NCI-H446 treated with DMSO at 0.1 percent for 48 hours (cell line): ENCODE results near the gene DNAH1.

Source experiments
- DNase-seq: peaks from one replicate; lab custom pipeline; 2025; lab: John Stamatoyannopoulos, UW

The DNAH1 gene

DNA sequence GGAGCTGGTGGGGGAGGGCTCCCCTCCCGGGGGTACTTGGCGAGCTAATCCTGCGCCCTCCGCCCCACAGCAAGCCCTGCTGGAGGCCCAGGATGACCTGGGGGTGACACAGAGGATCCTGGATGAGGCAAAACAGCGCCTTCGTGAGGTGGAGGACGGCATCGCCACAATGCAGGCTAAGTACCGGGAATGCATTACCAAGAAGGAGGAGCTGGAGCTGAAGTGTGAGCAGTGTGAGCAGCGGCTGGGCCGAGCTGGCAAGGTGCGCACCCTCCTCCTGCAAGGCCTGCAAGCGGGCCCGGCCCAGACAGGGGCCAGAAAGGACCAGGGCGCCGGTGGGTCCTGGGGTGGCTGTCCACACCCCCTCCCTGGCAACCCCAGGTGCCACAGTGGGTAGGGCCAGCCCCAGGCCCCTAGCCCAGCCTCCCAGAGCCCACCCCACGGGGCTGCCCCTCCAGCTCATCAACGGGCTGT lies 72.3 kb downstream of the DNAH1 start:
- DNase-seq: no peak

DNA sequence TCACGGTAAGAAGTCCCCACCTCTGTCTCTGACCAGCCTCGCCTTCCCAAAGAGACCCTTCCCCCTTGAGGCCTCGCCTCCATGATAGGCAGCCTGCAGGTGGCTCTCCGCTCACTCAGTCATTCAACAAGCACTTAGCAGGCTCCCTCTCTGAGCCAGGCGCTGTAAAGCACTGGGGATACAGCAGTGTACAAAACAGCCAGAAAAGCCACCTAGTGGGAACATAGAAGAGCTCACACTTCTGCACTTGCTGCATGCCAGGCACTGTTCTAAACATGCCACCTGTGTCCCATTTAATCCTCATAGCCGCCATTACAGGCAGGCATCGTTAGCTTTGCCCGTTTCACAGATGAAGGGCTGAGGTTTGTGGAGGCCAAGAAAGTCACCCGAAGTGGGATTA lies 72.8 kb downstream of the DNAH1 start:
- no peak for DNase-seq

DNA sequence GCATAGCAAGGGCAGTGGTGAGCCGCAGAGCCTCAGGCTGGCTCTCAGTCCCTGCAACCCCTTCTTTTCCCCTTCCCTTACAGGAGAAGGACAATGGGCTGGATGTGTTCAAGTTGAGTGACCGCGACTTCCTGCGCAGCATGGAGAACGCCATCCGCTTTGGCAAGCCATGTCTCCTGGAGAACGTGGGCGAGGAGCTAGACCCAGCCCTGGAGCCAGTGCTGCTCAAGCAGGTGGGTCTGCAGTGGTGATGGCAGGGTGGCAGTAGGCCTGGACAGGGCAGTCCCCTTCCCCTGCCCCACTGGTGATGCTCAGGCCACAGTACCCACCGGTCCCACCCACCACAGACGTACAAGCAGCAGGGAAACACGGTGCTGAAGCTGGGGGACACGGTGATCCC lies 75.0 kb downstream of the DNAH1 start:
- no peak for DNase-seq

DNA sequence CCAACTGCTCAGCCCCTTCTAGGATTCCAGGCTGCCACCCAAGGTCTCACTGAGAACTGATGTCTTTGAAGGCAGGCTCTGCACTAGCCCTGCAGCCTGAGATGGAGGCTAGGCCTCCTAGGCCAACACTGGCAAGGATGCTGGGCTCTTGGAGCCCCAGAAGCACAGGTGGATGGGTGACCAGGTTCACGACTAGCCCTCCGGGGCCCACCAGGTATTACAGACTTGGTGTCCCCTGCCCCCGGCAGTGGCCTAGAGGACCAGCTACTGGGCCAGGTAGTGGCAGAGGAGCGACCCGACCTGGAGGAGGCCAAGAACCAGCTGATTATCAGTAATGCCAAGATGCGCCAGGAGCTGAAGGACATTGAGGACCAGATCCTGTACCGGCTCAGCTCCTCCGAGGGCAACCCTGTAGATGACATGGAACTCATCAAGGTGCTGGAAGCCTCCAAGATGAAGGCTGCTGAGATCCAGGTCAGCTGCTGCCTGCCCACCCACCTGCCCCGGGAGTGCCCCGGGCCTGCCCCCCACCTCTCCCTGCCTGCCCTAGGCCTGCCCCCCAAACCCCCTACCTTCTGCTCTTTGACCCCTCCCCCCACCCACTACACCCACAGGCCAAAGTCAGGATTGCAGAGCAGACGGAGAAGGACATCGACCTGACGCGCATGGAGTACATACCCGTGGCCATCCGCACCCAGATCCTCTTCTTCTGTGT lies 76.3 kb downstream of the DNAH1 start:
- no peak for DNase-seq

DNA sequence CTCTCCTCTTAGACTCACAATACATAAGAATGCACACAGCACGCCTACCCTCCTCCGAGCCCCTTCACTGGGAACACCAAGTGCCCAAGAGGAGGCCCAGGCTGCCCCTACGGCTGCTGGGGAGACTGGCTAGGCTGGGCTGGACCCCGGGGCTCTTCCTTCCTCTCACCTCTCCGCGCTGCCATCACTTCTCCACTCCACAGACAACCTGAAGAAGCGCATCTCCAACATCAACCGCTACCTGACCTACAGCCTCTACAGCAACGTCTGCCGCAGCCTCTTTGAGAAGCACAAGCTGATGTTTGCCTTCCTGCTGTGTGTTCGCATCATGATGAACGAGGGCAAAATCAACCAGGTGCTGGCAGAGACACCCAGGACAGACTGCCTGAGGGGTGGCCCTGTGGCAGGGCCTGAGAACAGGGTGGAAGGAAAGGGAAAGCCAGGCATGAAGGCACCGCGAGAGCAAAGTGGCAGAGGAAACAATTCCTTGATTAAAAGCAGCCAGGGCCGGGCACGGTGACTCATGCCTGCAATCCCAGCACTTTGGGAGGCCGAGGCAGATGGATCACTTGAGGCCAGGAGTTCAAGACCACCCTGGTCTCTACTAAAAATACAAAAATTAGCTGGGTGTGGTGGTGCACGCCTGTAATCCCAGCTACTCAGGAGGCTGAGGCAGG lies 77.2 kb downstream of the DNAH1 start:
- DNase-seq: no peak

DNA sequence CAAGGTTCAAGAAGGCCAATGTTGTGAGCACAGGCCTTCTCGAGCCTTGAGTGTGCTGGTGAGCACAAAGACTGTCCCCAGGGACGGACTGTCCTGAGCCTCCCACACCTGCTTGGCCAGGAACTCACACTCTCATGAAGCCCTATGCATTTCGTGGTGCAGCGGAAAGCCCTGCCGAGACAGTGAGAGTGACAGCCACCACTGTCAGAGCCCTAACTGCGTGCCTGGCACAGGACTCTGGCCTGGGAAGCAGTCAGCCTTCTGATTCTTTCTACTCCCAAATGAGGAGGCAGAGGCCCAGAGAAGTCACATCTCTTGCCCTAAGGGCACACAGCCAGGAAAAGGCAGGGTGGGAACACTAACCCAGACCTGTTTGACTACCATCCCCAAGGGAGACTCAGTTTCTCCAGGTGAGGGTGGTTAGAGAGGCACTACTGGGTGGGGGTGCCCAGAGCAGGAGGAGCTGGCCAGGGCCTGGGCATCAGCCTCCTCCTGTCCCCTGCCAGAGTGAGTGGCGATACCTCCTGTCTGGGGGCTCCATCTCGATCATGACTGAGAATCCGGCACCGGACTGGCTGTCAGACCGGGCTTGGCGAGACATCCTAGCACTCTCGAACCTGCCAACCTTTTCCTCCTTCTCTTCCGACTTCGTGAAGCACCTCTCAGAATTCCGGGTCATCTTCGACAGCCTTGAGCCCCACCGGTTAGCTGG lies 78.0 kb downstream of the DNAH1 start:
- DNase-seq: no peak

DNA sequence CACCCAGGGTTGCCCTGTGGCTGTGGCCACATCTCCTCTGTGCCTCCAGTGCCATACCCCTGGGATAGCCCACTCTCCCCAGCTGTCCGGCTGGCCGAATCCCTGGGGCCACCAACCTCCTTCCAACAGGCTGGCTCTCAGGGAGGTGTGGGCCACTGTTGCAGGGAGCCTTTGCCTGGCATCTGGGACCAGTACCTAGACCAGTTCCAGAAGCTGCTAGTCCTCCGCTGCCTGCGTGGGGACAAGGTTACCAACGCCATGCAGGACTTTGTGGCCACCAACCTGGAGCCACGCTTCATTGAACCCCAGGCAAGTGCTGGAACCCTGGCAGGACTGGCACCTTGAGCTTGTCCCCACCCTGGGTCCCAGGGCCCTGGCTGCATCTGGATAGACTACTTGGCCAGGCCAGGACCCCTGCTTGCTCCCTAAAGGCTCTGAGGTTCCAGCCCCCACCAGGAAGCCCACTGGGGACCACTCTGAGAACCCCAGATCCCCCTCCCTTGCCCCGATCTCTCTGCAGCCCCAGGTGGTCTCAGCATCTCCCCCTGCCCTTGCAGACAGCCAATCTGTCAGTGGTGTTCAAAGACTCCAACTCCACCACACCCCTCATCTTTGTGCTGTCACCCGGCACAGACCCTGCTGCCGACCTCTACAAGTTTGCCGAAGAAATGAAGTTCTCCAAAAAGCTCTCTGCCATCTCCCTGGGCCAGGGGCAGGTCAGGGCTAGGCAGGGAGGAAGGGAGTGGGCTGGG lies 78.8 kb downstream of the DNAH1 start:
- DNase-seq: no peak

DNA sequence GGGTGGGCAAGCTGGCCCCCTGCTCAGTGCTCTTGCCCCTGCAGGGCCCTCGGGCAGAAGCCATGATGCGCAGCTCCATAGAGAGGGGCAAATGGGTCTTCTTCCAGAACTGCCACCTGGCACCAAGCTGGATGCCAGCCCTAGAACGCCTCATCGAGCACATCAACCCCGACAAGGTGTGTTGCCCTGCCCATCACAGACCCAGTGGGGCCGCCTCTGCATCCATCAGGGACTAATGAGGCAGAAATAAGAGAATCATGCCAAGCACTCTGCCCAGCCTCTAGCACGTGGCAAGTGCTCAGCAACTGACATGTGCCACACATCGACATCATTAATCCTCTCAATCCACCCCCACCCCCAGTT lies 79.4 kb downstream of the DNAH1 start:
- no peak for DNase-seq

DNA sequence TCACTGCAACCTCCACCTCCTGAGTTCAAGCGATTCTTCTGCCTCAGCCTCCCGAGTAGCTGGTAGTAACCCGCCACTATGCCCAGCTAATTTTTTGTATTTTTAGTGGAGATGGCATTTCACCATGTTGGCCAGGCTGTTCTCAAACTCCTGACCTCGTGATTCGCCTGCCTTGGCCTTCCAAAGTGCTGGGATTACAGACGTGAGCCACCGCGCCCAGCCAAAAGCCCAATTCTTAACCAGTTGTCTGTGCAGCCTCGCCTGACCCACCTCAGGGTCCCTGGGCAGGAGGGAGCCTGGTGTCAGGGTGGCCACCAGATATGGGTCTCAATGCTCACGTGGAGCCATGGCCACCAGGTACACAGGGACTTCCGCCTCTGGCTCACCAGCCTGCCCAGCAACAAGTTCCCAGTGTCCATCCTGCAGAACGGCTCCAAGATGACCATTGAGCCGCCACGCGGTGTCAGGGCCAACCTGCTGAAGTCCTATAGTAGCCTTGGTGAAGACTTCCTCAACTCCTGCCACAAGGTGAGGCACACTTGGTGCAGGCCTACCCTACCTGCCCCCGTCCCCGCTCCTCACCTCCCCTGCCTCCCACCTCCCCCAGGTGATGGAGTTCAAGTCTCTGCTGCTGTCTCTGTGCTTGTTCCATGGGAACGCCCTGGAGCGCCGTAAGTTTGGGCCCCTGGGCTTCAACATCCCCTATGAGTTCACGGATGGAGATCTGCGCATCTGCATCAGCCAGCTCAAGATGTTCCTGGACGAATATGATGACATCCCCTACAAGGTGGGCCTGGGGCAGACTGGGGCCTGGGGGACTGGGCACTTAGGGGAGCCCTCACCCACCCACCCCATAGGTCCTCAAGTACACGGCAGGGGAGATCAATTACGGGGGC lies 80.1 kb downstream of the DNAH1 start:
- DNase-seq: no peak

DNA sequence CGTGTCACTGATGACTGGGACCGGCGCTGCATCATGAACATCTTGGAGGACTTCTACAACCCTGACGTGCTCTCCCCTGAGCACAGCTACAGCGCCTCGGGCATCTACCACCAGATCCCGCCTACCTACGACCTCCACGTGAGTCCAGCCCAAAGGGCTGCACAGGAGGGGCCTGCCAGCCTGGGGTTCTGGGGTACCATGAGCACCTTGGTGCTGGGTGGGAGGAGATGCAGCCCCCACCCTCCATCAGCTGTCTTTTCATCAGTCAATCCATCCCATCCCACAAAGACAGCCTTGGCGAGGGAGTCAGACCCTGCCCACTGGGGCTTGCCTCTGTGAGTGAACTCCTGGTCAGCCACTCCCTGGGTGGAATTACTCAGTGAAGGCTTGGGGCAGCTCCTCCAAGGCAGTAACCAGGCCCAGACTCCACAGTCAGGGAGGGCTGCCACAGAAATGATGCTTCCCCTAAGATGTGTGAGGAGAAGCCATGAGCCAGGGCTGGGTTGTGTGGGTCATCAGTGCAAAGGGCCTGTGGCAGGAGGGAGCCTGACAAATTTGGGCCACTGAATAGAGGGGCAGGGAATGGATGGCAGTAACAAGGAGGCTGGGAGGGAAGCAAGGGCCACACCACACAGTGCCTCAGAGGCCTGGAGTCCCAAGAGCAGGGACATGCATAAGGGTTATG lies 80.9 kb downstream of the DNAH1 start:
- no peak for DNase-seq

DNA sequence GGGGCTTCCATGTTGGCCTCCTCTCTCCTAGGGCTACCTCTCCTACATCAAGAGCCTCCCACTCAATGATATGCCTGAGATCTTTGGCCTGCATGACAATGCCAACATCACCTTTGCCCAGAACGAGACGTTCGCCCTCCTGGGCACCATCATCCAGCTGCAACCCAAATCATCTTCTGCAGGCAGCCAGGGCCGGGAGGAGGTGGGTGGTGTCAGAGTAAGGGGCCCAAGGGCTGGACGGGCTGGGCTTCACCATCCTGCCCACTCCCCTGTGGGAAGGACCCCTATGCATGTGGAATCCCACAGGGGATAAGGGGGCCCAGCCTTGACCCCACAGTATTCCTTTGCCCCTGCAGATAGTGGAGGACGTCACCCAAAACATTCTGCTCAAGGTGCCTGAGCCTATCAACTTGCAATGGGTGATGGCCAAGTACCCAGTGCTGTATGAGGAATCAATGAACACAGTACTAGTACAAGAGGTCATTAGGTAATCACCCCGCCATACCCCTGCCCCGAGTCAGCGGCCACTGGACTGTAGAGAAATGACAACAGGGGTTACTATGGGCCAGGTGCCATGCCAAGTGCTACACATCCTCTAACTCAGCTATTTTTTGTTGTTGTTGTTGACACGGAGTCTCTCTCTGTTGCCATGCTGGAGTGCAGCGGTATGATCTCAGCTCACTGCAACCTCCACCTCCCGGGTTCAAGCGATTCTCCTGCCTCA lies 81.7 kb downstream of the DNAH1 start:
- DNase-seq: no peak

DNA sequence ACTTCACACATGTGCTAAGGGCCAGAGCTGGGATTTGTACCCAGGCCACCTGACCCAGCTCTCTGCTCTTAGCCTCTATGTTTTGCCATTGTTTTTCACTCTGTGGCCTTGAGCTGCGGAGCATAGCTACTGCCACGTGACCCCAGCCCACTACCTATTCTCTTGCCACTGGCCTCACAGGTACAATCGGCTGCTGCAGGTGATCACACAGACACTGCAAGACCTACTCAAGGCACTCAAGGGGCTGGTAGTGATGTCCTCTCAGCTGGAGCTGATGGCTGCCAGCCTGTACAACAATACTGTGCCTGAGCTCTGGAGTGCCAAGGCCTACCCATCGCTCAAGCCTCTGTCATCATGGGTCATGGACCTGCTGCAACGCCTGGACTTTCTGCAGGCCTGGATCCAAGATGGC lies 82.6 kb downstream of the DNAH1 start:
- DNase-seq: no peak

DNA sequence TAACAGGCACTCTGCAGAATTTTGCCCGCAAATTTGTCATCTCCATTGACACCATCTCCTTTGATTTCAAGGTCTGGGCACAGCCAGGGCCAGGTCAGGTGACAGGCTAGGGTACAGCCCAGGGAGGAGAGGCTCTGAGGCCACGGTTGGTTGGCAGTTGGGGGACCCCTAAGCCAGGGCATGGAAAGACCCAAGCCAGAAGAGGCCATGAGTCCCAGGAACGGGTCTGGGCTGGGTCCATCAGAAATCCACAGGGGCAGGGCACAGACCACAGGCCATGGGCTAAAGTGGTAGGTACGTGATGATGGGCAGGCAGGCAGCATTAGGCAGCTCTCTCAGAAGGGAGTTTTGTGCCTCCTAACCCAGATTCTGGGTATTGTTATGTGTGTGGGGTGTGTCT lies 83.0 kb downstream of the DNAH1 start:
- DNase-seq: no peak

DNA sequence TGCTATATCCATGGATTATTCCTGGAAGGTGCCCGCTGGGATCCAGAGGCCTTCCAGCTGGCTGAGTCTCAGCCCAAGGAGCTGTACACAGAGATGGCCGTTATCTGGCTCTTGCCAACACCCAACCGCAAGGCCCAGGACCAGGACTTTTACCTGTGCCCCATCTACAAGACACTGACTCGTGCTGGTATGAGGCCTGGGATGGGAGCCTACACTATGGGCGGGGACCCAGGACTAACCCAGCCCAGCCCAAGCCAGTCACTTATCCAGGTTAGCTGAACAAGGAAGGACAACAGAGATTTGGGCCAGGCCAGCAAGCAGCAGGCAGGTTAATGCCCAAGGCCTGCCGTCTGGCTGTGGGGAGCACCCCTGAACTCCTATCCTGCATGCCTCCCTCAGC lies 83.5 kb downstream of the DNAH1 start:
- DNase-seq: no peak

DNA sequence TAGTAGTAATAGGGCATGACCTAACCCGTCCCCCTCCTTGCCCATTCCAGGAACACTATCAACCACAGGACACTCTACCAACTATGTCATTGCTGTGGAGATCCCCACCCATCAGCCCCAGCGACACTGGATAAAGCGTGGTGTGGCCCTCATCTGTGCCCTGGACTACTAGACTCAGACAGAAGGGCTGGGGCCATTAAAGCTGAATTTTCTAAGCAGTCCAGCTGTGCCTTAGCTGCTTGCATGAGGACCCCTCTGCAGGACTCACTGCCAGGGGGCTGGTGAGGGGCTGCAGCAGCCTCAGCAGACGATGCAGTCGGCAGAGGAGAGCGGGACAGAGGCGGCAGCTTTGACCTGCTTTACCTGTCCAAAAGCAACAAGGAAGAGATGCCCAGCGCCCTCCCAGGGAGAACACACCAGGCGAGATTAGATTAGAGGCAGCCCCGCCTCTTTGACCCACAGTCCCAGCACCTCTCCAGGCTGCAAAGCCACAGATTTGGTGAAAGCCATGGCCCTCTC lies 84.2 kb downstream of the DNAH1 start:
- no peak for DNase-seq

DNA sequence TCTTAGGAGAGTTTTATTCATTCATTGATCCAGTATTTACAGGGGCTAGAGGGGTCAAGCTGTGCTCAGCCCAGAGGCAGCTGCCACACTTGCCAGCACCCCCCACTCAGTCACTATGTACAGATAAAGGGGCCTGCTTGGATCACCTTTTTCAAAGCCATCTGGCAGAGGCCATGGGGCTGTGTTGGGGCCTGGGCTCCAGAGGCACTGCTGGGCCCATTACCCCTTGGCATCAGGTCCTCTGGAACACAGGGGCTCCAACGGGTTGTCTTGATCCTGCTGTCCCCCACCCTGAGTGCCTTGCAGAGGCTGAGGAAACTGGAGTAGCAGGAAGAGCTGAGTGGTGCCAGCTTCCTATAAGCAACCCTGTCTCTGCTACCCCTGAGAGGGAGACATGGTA lies 84.9 kb downstream of the DNAH1 start:
- DNase-seq: no peak

DNA sequence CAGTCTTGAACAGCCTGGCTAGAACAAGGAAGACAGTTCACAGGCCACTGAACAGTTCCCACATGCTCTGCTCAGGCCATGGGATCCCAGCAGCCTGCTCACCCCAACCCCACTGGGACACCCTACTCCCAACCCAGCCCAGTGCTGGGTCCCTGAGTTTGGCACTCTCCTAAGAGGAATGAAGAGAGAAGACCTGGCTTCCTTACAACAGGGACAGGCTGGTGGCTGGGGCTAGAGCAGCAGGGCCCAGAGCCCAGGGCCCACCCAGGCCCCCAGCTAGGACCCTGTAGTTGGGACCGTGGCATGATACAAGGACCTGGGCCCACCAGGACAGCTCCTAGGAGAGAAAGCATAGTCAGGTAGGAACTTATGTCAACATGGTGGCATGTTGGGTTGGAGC lies 85.4 kb downstream of the DNAH1 start:
- DNase-seq: no peak

DNA sequence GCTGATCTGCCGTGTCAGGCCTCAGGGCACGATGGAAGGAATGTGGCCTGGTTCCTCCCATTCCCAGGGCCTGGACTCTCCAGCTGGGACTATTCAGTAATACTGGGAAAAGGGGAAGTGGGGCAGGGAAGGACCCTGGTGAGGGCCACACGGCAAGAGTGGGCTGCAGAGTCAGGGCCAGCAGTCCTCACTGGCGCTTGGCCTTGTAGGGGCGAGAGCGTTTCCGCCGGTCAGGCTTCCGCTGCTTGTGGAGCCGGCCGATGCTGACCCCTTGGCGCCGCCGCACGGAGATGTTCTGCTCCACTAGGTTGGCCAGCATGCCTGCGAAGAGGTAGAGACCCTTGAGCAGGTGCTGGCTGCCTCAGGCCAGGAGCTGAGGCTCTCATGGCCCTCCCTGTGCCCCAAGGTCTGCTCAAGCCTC lies 86.0 kb downstream of the DNAH1 start:
- no peak for DNase-seq

DNA sequence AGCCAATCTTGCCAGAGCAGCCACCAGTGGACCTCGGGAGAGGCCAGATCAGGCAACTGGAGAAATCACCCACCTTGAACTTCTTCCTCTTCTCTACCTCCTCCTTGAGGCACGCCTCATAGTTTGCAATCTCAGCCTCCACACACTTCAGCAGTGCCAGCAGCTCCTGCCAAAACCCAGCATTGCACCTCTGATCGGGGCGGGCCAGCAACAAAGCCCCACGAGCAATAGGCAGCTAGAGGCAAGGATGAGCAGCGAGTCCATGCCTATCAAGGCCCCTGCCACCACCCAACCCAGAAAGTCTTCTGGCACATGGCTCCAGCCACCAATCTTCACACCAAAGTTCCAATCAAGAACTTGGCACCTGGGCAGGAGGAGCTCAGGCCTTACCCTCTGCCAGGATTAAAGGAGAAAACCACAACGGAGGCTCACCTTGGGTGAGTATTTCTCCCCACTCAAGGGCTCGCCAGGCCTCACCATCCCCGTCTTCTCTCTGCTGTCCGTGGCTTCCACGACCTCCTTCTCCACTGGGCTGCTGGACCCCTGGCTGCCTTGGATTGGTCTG lies 86.7 kb downstream of the DNAH1 start:
- DNase-seq: no peak
